Neural cell (in vitro differentiated cells): ENCODE results near the gene UNC119B.

ENCODE experiments used
- EP300 ChIP-seq: fragments of 450-650 bp; conservative IDR thresholded peaks from 2 replicates; pipeline ENCODE4 v1.6.1; 2014; ENCODE audit warnings: antibody characterized with exemption, mild to moderate bottlenecking, moderate library complexity; ENCODE audit not compliant: poor library complexity, severe bottlenecking
- EZH2 ChIP-seq: fragments of 200-600, 300-800 bp; shearing (Covaris generic), sonication (generic); IDR thresholded peaks from 2 replicates; pipeline ENCODE4 v1.6.1; 2014; ENCODE audit warnings: antibody characterized with exemption, low read length, borderline replicate concordance, mild to moderate bottlenecking; ENCODE audit not compliant: insufficient read depth, poor library complexity, severe bottlenecking
- MXI1 ChIP-seq: fragments of 450-650 bp; conservative IDR thresholded peaks from 2 replicates; pipeline ENCODE4 v1.6.1; 2014; ENCODE audit warnings: antibody characterized with exemption, mild to moderate bottlenecking; ENCODE audit not compliant: poor library complexity, severe bottlenecking
- POLR2AphosphoS5 ChIP-seq: IDR thresholded peaks from 2 replicates; pipeline ENCODE4 v1.6.1; 2012
- RAD21 ChIP-seq: fragments of 450-650 bp; conservative IDR thresholded peaks from 2 replicates; pipeline ENCODE4 v1.6.1; 2014; ENCODE audit warnings: antibody characterized with exemption, mild to moderate bottlenecking, moderate library complexity
- SMC3 ChIP-seq: fragments of 450-650 bp; conservative IDR thresholded peaks from 2 replicates; pipeline ENCODE4 v1.6.1; 2014; ENCODE audit warnings: antibody characterized with exemption, mild to moderate bottlenecking, moderate library complexity; ENCODE audit not compliant: poor library complexity
- TAF1 ChIP-seq: IDR thresholded peaks from 2 replicates; pipeline ENCODE4 v1.6.1; 2012; ENCODE audit warnings: low read depth
- TF ChIP-seq, protein P1 (sequence below): fragments of 450-650 bp; IDR thresholded peaks from 2 replicates; pipeline ENCODE4 v1.5.1; 2014; ENCODE audit warnings: antibody characterized with exemption, mild to moderate bottlenecking, moderate library complexity; ENCODE audit not compliant: poor library complexity, severe bottlenecking
- TF ChIP-seq, protein P2 (sequence below): IDR thresholded peaks from 2 replicates; pipeline ENCODE4 v1.6.1; 2012; ENCODE audit warnings: borderline replicate concordance

DNA sequence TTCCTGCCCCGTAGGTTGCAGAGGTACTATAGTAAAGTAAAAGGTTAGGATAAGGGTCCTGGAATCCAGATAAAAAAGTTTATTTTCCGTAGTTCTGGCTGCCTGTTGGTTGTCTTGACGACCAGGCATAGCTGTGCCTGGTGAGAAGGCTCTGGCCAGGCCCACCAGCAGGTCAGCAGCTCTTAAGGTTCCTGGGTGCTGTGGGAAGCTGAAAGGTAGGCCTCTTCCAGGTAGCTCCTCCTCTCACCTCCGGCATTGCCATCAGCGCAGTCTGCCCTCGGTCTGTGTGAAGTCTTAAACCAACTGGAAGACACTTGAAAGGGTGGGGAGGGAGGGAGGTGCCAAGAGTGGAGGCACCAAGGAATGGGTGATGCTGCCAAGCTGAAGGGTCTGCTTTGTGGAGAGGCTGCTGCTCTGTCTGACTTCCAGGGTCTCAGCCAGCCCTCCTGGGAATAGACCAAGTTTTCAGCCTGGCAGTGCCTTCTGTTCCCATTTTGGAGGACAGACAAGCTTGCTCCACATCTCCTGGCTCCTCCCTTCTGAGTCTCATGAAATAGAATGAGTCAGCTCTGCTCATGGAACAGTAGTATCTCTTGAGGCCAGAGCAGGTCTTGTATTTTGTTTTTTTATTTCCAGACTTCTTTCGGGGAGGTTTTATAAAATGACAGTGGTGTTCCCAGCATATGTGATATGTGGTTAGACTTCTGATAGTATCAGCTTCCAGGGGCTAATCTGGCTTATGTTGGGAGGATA lies 10.2 kb downstream of the UNC119B start:
- no peak for TF ChIP-seq TAF1
- TF ChIP-seq, protein P1, sequence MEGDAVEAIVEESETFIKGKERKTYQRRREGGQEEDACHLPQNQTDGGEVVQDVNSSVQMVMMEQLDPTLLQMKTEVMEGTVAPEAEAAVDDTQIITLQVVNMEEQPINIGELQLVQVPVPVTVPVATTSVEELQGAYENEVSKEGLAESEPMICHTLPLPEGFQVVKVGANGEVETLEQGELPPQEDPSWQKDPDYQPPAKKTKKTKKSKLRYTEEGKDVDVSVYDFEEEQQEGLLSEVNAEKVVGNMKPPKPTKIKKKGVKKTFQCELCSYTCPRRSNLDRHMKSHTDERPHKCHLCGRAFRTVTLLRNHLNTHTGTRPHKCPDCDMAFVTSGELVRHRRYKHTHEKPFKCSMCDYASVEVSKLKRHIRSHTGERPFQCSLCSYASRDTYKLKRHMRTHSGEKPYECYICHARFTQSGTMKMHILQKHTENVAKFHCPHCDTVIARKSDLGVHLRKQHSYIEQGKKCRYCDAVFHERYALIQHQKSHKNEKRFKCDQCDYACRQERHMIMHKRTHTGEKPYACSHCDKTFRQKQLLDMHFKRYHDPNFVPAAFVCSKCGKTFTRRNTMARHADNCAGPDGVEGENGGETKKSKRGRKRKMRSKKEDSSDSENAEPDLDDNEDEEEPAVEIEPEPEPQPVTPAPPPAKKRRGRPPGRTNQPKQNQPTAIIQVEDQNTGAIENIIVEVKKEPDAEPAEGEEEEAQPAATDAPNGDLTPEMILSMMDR, result no peak
- TF ChIP-seq POLR2AphosphoS5, result no peak
- TF ChIP-seq RAD21, result no peak
- no peak for TF ChIP-seq EZH2
- no peak for TF ChIP-seq MXI1
- TF ChIP-seq EP300, result no peak
- TF ChIP-seq, protein P2, sequence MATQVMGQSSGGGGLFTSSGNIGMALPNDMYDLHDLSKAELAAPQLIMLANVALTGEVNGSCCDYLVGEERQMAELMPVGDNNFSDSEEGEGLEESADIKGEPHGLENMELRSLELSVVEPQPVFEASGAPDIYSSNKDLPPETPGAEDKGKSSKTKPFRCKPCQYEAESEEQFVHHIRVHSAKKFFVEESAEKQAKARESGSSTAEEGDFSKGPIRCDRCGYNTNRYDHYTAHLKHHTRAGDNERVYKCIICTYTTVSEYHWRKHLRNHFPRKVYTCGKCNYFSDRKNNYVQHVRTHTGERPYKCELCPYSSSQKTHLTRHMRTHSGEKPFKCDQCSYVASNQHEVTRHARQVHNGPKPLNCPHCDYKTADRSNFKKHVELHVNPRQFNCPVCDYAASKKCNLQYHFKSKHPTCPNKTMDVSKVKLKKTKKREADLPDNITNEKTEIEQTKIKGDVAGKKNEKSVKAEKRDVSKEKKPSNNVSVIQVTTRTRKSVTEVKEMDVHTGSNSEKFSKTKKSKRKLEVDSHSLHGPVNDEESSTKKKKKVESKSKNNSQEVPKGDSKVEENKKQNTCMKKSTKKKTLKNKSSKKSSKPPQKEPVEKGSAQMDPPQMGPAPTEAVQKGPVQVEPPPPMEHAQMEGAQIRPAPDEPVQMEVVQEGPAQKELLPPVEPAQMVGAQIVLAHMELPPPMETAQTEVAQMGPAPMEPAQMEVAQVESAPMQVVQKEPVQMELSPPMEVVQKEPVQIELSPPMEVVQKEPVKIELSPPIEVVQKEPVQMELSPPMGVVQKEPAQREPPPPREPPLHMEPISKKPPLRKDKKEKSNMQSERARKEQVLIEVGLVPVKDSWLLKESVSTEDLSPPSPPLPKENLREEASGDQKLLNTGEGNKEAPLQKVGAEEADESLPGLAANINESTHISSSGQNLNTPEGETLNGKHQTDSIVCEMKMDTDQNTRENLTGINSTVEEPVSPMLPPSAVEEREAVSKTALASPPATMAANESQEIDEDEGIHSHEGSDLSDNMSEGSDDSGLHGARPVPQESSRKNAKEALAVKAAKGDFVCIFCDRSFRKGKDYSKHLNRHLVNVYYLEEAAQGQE, result no peak
- no peak for TF ChIP-seq SMC3
